Heart left ventricle (tissue), 13 donors: ENCODE measurements around the gene CD34.

Experiments used
- POLR2A ChIP-seq, 2 donors: fragments of 450-650 bp; IDR thresholded peaks; one replicate each; pipeline ENCODE4 v1.6.1; 2017; ENCODE audit warnings: antibody characterized with exemption in 2 of 2, mild to moderate bottlenecking in 2 of 2, moderate library complexity in 2 of 2
- TF ChIP-seq, protein P1 (sequence below), 12 donors: fragments of 200-600 bp; sonication (generic) in 4 of 12; IDR thresholded peaks; one replicate each; pipeline versions ENCODE4 v1.5.0 to v1.8.0; 2018 to 2022; ENCODE audit warnings: antibody characterized with exemption in 12 of 12, mild to moderate bottlenecking in 5 of 12
- donor health status: ischemic (EF 13 %, LVEDD 7.1; RV severe dilation, severe dysfunction).
- donor health status: DM: no; HTN: yes; CAD: no.
- donor health status: DM: no; HTN: no; CAD: no.
- donor health status: ischemic (EF 25% LVEDD 6.9; RV normal size, moderate dysfunction).
- donor health status: ischemic (EF 25% LVEDD 5.7; RV mildly dilated, moderate dysfunction).
- donor health status: ischemic (EF 35%, LVEDD 5.7; RV mildly dilated, moderate dysfunction).
- donor health status: nonischemic (EF 11% LVEDD 7.7; RV severe dilation, severe dysfunction).
- donor health status: DM: yes; HTN: yes; CAD: no.
- donor health status: PGD.
- donor health status: ischemic (EF 29% LVEDD 5.4; RV normal size, mild dysfunction).
- donor health status: nonischemic (EF 23%, LVEDD 6.1; RV moderate dilation, normal function).

DNA sequence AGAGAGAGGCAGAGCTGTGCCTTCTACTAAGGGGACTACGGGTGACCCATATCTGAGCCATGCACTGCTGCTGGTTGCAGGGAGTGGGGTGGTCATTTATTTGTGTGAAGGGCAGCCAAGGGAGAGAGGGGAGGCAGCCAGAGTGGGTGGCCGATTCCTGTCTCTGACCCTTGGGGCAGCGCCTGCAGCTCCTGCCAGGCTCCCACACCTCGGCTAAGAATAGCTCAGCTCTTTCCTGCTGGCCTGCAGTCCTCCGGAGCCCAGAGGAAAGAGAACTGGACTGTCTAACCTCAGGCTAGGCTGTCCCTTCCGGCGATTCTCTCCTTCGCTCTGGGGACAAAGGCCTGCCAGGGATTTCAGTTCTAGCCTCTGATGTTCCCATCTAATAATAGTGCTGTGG lies 11.6 kb upstream of the CD34 start:
- TF ChIP-seq, protein P1, sequence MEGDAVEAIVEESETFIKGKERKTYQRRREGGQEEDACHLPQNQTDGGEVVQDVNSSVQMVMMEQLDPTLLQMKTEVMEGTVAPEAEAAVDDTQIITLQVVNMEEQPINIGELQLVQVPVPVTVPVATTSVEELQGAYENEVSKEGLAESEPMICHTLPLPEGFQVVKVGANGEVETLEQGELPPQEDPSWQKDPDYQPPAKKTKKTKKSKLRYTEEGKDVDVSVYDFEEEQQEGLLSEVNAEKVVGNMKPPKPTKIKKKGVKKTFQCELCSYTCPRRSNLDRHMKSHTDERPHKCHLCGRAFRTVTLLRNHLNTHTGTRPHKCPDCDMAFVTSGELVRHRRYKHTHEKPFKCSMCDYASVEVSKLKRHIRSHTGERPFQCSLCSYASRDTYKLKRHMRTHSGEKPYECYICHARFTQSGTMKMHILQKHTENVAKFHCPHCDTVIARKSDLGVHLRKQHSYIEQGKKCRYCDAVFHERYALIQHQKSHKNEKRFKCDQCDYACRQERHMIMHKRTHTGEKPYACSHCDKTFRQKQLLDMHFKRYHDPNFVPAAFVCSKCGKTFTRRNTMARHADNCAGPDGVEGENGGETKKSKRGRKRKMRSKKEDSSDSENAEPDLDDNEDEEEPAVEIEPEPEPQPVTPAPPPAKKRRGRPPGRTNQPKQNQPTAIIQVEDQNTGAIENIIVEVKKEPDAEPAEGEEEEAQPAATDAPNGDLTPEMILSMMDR (IDR thresholded peaks at IDR 0.05) = no peak
- no peak for TF ChIP-seq POLR2A (IDR thresholded peaks at IDR 0.05)
